Measurements from ENCODE around the gene FLT1.

GRCh38 chr13:28452755-28453154, 42.2 kb downstream of the FLT1 start:
- no peak for TF ChIP-seq POLR2AphosphoS5 (IDR thresholded peaks at IDR 0.05; ENCODE audit: low read depth, low read length)
- TF ChIP-seq TAF1 (IDR thresholded peaks at IDR 0.05; ENCODE audit: borderline replicate concordance, insufficient read depth, low read length): no peak
- no peak for TF ChIP-seq REST (IDR thresholded peaks at IDR 0.05; ENCODE audit: insufficient read depth in 1 of 2, low read depth in 2 of 2, low read length in 2 of 2)
- no peak for TF ChIP-seq SIN3A (IDR thresholded peaks at IDR 0.05; ENCODE audit: borderline replicate concordance, insufficient read depth, low read length)
